IMR-90 (cell line): Measurements from ENCODE around the gene FAM186B. TPM values are rescaled to one million over a fixed set of nuclear protein-coding genes. Genes with fewer than 3 reads are reported as not detected.

Experiments used
- ATAC-seq: fragments of 200-7000 bp; cut with Tn5 transposase; 2 replicates; pipeline ENCODE4 v1.9.1; 2020; ENCODE audit warnings: low read depth, mild to moderate bottlenecking, moderate library complexity
- BruUV-seq: library from RNA; stranded (reverse); fragments of 400-500 nt; replicated peaks from 2 replicates; lab custom pipeline; 2021; lab: Mats Ljungman, UMichigan
- CTCF ChIA-PET: fragments of 300-600 bp; formaldehyde crosslinking; extraction: SDS; loops from one replicate; lab custom pipeline; 2021; ENCODE audit warnings: antibody characterized with exemption; lab: Yijun Ruan, JAX
- POLR2A ChIA-PET: fragments of 300-600 bp; sonication (Branson Sonifier 250); formaldehyde crosslinking; loops from one replicate; lab custom pipeline; 2022; ENCODE audit warnings: antibody characterized with exemption; ENCODE audit not compliant: unreplicated experiment; lab: Charles Lee
- DNase-seq: peaks from one replicate; pipeline ENCODE4 v3.0.0; 2013
- H2AFZ ChIP-seq: replicated peaks from 2 replicates; pipeline ENCODE3; 2013; ENCODE audit warnings: low read length, mild to moderate bottlenecking; ENCODE audit not compliant: poor library complexity
- H2AK5ac ChIP-seq: 2 replicates; pipeline ENCODE4 v1.6.1; 2013; ENCODE audit warnings: low read depth, low read length, inconsistent platforms
- H2AK9ac ChIP-seq: replicated peaks from 2 replicates; pipeline ENCODE3; 2013; ENCODE audit warnings: mild to moderate bottlenecking, low read depth, low read length, moderate library complexity; ENCODE audit not compliant: poor library complexity
- H2BK120ac ChIP-seq: 2 replicates; pipeline ENCODE4 v1.6.1; 2013; ENCODE audit warnings: low read depth, low read length, inconsistent platforms
- H2BK15ac ChIP-seq: 3 replicates; pipeline ENCODE4 v1.6.1; 2013; ENCODE audit warnings: low read depth, low read length, inconsistent platforms
- H2BK20ac ChIP-seq: 2 replicates; pipeline ENCODE4 v1.6.1; 2013; ENCODE audit warnings: low read depth, mild to moderate bottlenecking, inconsistent platforms, low read length, moderate library complexity
- H2BK5ac ChIP-seq: 2 replicates; pipeline ENCODE4 v1.6.1; 2013; ENCODE audit warnings: mild to moderate bottlenecking, low read depth, low read length, inconsistent platforms; ENCODE audit not compliant: poor library complexity, severe bottlenecking
- H3K14ac ChIP-seq: replicated peaks from 2 replicates; pipeline ENCODE4 v1.6.1; 2013; ENCODE audit warnings: low read depth, low read length, inconsistent platforms
- H3K18ac ChIP-seq: 2 replicates; pipeline ENCODE4 v1.6.1; 2013; ENCODE audit warnings: low read depth, low read length, control low read depth
- H3K23ac ChIP-seq: 2 replicates; pipeline ENCODE4 v1.6.1; 2013; ENCODE audit warnings: low read depth, low read length, inconsistent platforms
- H3K27ac ChIP-seq: 2 replicates; pipeline ENCODE4 v1.5.1; 2013; ENCODE audit warnings: mild to moderate bottlenecking, control low read depth, low read length; ENCODE audit not compliant: insufficient read depth
- H3K27me3 ChIP-seq: 2 replicates; pipeline ENCODE4 v1.6.1; 2013; ENCODE audit warnings: low read length; ENCODE audit not compliant: control insufficient read depth, insufficient read depth
- H3K36me3 ChIP-seq: 2 replicates; pipeline ENCODE4 v1.6.1; 2013; ENCODE audit warnings: low read length, mixed read lengths; ENCODE audit not compliant: control insufficient read depth, insufficient read depth
- H3K4ac ChIP-seq: 2 replicates; pipeline ENCODE4 v1.6.1; 2013; ENCODE audit warnings: low read depth, low read length, inconsistent platforms
- H3K4me1 ChIP-seq: 2 replicates; pipeline ENCODE4 v1.6.1; 2013; ENCODE audit warnings: low read length, mixed read lengths; ENCODE audit not compliant: control insufficient read depth, insufficient read depth
- H3K4me2 ChIP-seq: 2 replicates; pipeline ENCODE4 v1.6.1; 2013; ENCODE audit warnings: low read depth, mild to moderate bottlenecking, control low read depth, low read length, moderate library complexity
- H3K4me3 ChIP-seq: 2 replicates; pipeline ENCODE4 v1.5.1; 2013; ENCODE audit warnings: low read depth, mild to moderate bottlenecking, control low read depth, low read length, moderate library complexity; ENCODE audit not compliant: insufficient read depth
- H3K56ac ChIP-seq: 2 replicates; pipeline ENCODE4 v1.6.1; 2013; ENCODE audit warnings: low read length, inconsistent platforms; ENCODE audit not compliant: insufficient read depth; ENCODE audit errors: extremely low read depth
- H3K79me1 ChIP-seq, 2 experiments: 2 replicates each; pipeline ENCODE4 v1.6.1; 2013; ENCODE audit warnings: low read length in 2 of 2, inconsistent platforms in 1 of 2, low read depth in 1 of 2
- H3K9ac ChIP-seq: 2 replicates; pipeline ENCODE4 v1.6.1; 2013; ENCODE audit warnings: low read depth, low read length, control low read depth
- H3K9me1 ChIP-seq: 2 replicates; pipeline ENCODE4 v1.6.1; 2013; ENCODE audit warnings: low read length, inconsistent platforms; ENCODE audit not compliant: insufficient read depth
- H3K9me3 ChIP-seq: 2 replicates; pipeline ENCODE4 v1.6.1; 2013; ENCODE audit warnings: low read length; ENCODE audit not compliant: control insufficient read depth, insufficient read depth
- H4K20me1 ChIP-seq: 2 replicates; pipeline ENCODE4 v1.6.1; 2013; ENCODE audit warnings: low read length, inconsistent platforms; ENCODE audit not compliant: insufficient read depth
- H4K5ac ChIP-seq: 2 replicates; pipeline ENCODE4 v1.6.1; 2013; ENCODE audit warnings: mild to moderate bottlenecking, low read depth, low read length, control low read depth
- H4K8ac ChIP-seq, 2 experiments: 2 replicates each; pipeline ENCODE4 v1.6.1; 2013; ENCODE audit warnings: low read depth in 2 of 2, low read length in 2 of 2, control low read depth in 1 of 2, inconsistent platforms in 1 of 2
- H4K91ac ChIP-seq: 2 replicates; pipeline ENCODE4 v1.6.1; 2013; ENCODE audit warnings: low read depth, low read length, inconsistent platforms; ENCODE audit not compliant: insufficient read depth
- RAD21 ChIP-seq: IDR thresholded peaks from 2 replicates; pipeline ENCODE4 v1.6.1; 2012; ENCODE audit warnings: low read length, improper control_type of control experiment
- WGBS, 2 experiments: methylation state at CpG; one replicate each; pipeline versions ENCODE4 v1.1.5 to v1.1.7; 2013; ENCODE audit warnings: missing lambda C conversion rate in 2 of 2; ENCODE audit not compliant: insufficient read length in 1 of 2; ENCODE audit errors: extremely low coverage in 2 of 2; 5-methylcytosine and 5-hydroxymethylcytosine counted together
- dilution Hi-C: fragments of 300-500 bp; cut with HindIII; formaldehyde crosslinking; loops from one replicate; pipeline ENCODE4 v1.14.3; 2018; ENCODE audit warnings: low sequenced_read_pairs; ENCODE audit not compliant: unreplicated experiment
- in situ Hi-C: fragments of 300-500 bp; cut with MboI; formaldehyde crosslinking; loops from 3 replicates; pipeline ENCODE4 v1.14.3; 2019; ENCODE audit warnings: low sequenced_read_pairs, inconsistent platforms, mixed read lengths
- intact Hi-C: fragments of 100-400 bp; cut with micrococcal nuclease; formaldehyde crosslinking; loops from 2 replicates; pipeline ENCODE4 v1.10.0; 2022
- polyA plus RNA-seq, 3 experiments: library from polyadenylated mRNA; depleted of rRNA; stranded (reverse); fragments of >200 nt; gene quantifications; 2 replicates each; pipeline ENCODE4 v1.2.3, GENCODE V29; 2012; ENCODE audit warnings: low replicate concordance in 1 of 3
- total RNA-seq: library from RNA; depleted of rRNA; stranded (reverse); fragments of >200 nt; gene quantifications from 2 replicates; pipeline ENCODE4 v1.2.3, GENCODE V29; 2012

Gene FAM186B
- total and polyA plus RNA-seq, 2 of the 4 experiments (the other 2 are of a cell fraction) = 0.10 to 0.18 TPM

- dilution Hi-C loops = no loop called here
- CTCF ChIA-PET = no interaction called here
- no peak for DNase-seq
Observed at GRCh38 chr12:49558526-49558925, 46.9 kb downstream of the FAM186B start.

More at GRCh38 chr12:49558526-49558925, 46.9 kb downstream of the FAM186B start:
- H2BK20ac ChIP-seq = no peak overlapping the region
- no peaks in the 10 kb centered on the region for H3K79me1 ChIP-seq
- H2AK5ac ChIP-seq = no peak overlapping the region
- H3K4me1 ChIP-seq = no peaks in the 10 kb centered on the region
- WGBS, 2 experiments = 97% methylated on average over 5 of the region's 13 CpGs; no CpG with 5 or more reads in 1 of the 2 experiments
- no peaks in the 10 kb centered on the region for H4K20me1 ChIP-seq
- no peak overlapping the region for H4K5ac ChIP-seq
- in situ Hi-C loops (no loop called here), intact Hi-C loops (no loop called here)
- no peak overlapping the region for H3K27ac ChIP-seq
- H3K9me1 ChIP-seq = no peaks in the 10 kb centered on the region
- H3K27me3 ChIP-seq = peaks cover 2% of the 10 kb centered on the region; the same call in 1 of the 2 replicates
- H2AFZ ChIP-seq = no peak overlapping the region
- no peaks in the 10 kb centered on the region for H3K9me3 ChIP-seq
- no peak overlapping the region for H3K9ac ChIP-seq
- no peak overlapping the region for H4K91ac ChIP-seq
- no peak for TF ChIP-seq RAD21
- no peak overlapping the region for H3K4me3 ChIP-seq
- no peak overlapping the region for H2BK15ac ChIP-seq
- H3K36me3 ChIP-seq = peaks cover 52% of the 10 kb centered on the region
- H3K4ac ChIP-seq = no peak overlapping the region
- no peak for ATAC-seq
- no peak overlapping the region for H3K4me2 ChIP-seq
- no peak overlapping the region for H3K14ac ChIP-seq
- H3K18ac ChIP-seq = no peak overlapping the region
- H4K8ac ChIP-seq = no peak overlapping the region
- POLR2A ChIA-PET = interaction anchor here (0.6 kb wide), 1 partner anchor 9 kb away, joined by 9 read pairs; no protein-coding TSS in a partner anchor
- no peak overlapping the region for H2BK120ac ChIP-seq
- no peak overlapping the region for H2BK5ac ChIP-seq
- H3K56ac ChIP-seq = no peak overlapping the region
- no TSS peak for BruUV-seq
- H3K23ac ChIP-seq = no peak overlapping the region
- H2AK9ac ChIP-seq = peak overlapping the region; percentile 28
